HG02852 (cell line): Measurements from ENCODE around the gene AFAP1.

Experiments
- ATAC-seq: cut with Tn5 transposase; IDR thresholded peaks from one replicate; pipeline ENCODE4 v1.9.1; 2021; ENCODE audit warnings: mild to moderate bottlenecking, moderate library complexity; ENCODE audit not compliant: unreplicated experiment

AFAP1 gene

DNA sequence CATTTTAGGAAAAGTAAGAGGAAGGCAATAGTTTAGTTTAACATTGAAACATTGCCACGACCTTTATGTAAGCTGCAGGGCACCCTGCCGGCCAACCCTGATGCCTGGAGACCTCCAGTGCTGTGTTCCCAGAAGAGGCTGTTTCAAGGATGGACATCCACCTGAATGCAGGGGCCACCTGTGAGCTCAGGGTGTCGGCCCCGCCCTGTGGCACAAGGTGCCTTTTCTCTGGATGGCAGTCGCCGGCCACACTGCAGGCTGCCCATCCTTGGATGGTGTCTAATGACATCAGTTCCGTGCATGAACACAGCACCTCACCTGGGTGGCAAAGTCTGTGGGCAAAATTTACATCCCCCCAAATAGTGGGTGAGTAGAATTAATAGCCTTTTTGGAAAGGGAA lies 180.0 kb downstream of the AFAP1 start:
- ATAC-seq = no peak

DNA sequence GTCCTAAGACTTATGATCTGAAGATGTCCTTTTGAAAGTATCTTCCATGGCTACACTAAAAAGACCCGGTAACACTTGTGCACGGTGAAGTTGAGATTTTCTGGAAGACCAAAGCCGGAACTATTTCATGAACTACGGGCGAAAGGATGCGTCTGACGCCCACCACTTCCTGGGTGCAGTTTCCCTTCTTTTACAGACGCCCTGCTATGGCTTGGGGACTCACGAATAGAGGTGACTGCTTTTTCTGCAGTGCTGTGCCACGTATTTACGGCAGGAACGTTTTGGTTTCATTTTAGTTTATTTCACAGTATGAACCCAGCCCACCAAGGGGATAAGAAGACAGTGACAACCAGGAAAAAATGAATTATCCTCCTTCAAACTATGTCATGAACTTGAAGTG lies 180.4 kb downstream of the AFAP1 start:
- no peak for ATAC-seq

DNA sequence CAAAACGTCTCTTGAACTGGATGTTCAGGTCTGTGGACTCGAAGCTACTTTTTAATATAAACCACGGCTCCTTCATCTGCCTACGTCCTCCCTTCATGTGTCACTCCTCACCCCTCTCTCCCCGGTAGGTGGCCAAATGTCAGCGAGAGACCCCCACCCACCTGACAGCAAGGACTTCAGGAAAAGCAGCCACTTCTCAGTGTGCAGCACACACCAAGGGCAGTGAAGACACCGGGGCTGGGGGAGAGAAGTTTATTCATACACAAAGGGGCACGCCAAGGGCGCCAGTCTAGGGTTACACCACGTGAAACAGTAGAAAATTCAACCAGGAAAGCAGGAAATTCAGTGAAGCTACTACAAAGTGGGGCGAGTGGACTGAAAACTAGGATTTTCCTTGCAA lies 181.2 kb downstream of the AFAP1 start:
- ATAC-seq = no peak

DNA sequence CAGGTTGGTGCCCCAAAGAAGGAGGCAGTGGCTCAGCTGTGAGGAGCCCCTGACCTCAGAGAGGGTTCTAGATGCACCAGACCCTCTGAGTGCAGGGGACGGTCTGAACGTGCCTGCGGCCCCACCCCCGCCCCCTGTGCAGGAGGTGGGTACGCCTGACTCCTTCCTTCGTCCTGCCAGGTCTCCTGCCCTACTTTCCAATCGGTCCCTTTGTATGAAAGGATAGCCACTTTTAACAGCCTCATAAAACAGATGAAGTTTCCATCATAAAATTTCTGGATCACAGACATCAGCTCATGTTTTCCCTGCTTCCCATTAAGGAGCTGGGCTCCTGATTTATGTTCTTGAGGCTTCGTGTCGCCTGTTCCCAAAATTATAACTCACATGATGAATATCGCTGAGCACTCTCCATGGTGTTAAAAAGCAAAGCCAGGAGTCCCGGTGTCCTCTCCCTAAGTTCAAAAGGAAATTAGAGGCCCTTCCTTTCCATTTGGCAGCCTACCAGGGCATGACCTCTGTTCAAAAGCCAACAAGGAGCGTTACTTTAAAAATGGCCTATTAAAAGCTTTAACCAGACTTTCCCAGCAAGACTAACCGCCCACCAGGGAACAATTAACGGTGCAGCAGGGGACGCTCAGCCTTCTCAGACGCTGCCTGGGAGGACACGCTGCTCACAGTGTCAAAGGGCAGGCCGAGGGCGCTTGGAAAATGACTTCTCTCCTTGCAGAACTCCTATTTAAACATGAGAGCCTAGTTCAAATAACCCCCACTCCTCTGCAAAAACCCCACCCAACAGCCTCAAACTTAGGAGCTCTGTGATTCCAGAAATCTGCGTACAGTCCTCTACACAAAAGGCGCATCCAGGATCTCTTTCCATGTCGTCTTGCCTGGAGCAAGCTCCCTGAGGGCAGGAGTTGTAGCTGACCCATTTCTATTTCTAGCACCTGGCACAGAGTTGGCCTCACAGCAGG lies 181.9 kb downstream of the AFAP1 start:
- ATAC-seq = no peak

DNA sequence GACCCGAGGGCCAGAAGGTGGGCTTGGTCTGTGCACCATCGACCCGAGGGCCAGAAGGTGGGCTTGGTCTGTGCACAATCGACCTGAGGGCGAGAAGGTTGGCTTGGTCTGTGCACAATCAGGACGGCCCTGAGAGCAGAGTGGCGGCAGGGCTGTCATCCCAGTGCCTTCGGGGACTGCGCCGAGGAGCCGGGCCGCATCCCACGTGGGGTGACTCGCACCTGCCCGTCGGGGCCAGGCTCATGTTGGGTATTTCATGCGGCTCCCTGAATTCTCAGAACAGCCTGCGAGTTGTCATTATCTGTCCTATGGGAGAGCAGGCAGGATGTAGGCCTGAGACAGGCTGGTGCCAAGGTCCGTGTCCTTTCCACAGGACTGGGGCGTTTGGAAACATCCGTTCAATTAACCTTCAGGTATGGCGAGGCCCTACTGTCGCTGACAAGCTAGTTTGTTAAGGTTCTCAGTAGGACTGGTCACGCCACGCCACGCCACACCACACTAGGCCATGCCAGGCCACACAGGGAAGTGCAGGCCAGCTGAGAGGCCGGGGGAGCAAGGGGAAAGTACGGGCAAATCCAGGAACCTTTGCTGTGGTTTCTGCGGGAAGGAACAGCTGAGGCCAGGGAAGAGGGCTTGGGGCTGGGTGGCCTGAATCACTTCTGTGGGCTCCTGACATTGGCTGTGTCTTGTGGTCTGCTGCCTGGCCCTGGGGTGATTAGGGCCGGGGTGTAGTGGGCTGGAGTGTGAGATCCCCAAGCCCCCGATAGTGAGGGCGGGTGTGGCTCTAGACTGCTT lies 182.9 kb downstream of the AFAP1 start:
- no peak for ATAC-seq

DNA sequence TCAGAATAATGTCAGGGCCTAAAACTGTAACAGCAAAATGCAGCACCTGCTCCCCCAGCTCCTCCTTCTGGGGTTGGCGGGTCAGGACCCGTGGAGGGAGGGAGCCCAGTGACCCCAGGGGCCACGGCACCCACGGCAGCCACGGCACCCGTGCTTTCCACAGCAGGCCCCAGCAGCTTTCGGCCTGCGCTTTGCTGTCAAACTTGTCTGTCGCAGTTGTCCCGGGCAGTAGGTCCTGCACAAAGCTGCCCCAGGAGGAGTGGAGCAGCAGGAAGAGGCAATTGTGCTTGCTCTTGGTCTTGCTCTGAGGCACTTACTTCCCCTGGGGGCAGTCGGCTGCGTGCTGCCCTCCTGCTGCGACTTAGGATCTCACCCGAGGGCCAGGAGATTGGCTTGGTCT lies 183.6 kb downstream of the AFAP1 start:
- ATAC-seq = no peak

DNA sequence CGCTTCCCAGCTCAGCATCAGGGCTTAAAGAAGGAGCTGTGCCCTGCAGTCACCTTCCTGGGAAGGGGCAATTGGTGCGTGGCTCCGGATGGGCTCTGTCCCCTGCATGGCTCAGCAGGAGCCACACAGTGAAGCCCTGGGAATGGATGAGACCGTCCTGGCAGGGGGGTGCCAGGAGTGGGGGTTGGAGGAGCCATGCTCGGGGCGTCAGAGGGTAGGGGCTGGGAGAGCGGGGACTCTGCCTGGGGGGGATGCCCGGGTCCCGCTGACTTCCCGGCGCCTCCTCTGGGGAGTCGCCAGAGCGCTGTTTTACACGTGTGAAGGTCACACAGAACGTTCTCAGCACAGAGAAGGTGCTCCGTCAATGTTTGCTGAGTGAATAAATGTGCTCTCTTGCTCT lies 184.1 kb downstream of the AFAP1 start:
- ATAC-seq = no peak

DNA sequence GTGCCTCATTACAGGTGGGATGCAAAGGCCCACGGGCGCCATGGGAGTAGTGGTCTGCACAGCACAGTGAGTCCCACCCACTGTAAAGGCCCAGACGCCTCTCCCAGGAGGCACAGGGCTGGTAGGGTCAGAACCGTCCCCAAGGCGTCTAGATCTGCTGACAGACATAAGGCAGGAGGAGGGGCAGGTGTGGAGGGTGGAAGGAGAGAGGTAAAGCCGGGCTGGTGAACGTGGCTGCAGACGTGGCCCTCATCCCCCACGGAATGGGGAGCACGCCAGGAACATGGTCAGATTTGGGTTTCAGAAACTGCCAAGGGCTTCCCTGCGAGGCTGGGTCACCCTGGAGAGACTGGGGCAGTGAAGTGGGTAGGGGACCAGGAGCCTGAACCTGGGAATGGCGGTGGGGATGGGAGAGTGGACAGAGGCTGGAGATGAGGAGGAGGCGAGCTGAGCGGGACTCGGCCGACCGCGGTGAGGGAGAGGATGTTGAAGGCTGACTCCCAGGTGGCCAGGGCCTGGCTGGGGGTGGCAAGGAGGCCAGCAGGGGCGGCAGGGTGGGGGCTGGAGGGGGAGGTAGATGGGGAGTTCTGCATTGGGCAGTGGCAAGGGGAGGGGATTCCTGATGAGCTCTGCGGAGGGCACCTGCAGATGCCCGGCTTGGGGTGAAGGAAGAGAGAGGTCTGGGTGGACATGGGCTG lies 184.9 kb downstream of the AFAP1 start:
- ATAC-seq = no peak

DNA sequence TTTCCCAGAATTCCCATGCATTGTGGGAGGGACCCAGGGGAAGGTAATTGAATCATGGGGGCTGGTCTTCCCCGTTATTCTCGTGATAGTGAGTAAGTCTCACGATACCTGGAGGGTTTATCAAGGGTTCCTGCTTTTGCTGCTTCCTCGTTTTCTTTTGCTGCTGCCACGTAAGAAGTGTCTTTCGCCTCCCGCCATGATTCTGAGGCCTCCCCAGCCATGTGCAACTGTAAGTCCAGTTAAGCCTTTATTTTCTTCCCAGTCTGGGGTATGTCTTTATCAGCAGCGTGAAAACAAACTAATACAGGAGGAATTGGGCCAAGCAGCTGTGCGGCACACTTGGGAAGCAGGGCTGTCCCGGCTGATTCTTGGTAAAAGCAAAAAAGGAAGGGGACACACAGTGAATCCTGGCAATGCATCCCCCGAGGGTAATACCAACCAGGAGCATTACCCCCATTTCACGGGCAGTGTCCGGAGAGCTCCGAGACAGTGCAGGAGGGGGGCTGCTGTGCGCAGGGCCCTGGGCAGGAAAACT lies 185.7 kb downstream of the AFAP1 start:
- no peak for ATAC-seq

DNA sequence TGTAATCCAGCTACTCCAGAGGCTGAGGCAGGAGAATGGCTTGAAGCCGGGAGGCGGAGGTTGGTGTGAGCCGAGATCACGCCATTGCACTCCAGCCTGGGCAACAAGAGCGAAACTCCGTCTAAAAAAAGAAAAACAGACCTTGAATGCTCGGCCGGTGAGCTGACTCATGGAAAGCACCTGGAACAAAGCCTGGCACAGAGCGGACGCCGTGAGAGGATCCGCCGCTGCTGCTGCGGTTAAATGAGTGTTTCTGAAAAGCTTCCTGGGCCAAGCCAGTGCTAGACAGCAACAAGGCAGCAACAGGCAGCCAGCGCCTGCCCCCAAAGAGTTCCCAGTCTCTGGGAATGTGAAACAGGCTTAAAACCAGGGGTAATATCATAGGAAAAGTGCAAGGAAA lies 186.4 kb downstream of the AFAP1 start:
- no peak for ATAC-seq

DNA sequence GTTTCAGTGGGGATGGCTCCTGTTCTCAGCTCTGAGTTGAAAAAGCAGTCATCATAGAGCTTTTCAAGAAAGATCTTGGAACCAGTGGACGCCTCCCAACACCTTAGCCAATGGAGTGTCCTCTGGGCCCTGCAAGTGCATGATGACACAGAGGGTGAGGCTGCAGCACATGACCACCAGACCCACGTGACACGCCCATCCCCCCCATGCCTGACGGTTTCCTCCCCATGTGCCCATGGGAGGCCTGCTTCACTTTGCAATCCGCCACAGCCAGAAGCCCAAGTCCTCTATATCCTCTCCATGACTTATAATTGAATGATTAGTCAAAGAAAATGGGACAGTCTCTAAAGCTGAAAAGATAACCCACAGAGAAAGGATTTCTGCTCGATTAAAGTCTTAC lies 187.0 kb downstream of the AFAP1 start:
- no peak for ATAC-seq

DNA sequence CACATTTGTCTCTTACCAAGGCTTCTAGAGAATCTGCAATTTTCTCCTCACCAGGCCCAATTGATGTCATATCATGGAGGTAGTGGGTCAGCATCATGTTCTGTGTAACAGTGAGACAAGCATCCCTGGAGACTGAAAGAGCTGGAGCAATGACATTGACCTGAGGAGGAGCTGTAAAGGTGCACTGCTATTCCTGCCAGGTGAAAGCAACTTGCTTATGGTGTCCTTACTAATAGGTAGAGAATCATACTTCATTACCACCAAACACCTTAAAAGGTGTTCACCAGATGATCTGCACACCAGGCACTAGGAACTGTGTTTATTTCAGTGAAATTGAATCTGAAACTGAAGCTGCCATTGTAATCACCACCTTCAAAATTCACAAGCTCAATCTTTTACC lies 188.7 kb downstream of the AFAP1 start:
- no peak for ATAC-seq

DNA sequence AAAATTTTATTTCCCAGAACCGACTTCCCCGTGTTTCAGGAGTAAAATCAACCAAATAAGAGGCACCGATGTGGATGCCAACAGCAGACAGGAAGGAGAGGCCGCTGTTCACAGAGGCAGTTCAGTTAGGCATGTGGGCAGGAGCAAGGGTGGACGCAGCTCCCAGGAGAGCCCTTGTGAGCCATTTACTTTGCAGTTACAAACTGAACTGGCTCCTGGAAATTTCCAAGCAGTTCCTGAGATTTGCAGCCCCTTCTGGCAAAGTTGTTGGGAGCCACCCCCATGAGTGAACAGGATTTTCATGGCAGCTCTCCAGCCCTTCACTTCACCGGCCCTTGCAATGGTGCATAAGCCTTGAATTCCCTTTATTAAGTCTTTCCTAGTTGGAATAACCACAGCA lies 189.1 kb downstream of the AFAP1 start:
- no peak for ATAC-seq

DNA sequence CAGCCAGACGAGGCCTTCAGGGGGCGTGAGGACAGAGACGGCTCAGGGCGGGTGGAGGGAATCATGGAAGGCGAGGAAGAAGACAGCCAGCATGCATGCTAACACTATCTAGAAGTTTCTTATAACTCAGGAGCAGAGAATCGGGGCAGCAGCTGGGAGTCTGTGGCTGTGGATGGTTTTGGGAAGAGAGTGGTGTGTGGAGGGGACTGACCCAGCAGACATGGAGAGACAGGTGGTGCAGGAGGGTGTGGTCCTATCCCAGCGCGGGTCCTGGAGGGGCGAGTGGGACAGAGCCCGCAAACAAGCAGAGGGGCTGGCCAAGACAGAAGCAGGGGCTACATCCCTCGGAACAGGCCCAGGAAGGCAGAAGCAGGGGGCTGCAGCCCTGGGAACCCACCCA lies 192.1 kb downstream of the AFAP1 start:
- no peak for ATAC-seq

DNA sequence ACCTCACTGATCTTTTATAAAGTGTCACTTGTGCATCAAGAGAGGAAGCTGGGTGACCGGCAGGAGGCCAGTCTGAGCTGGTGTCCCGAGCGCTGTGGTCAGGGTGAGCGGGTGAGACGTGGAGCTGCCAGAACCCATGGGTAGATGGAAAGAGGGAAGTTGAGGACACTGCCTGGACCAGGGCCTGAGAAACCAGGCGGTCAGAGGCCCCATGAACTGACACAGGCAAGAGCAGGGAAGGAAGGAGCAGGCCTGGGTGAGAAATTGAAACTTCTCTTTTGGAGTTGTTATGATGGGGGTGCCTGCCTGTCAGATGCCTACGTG lies 192.6 kb downstream of the AFAP1 start:
- no peak for ATAC-seq

DNA sequence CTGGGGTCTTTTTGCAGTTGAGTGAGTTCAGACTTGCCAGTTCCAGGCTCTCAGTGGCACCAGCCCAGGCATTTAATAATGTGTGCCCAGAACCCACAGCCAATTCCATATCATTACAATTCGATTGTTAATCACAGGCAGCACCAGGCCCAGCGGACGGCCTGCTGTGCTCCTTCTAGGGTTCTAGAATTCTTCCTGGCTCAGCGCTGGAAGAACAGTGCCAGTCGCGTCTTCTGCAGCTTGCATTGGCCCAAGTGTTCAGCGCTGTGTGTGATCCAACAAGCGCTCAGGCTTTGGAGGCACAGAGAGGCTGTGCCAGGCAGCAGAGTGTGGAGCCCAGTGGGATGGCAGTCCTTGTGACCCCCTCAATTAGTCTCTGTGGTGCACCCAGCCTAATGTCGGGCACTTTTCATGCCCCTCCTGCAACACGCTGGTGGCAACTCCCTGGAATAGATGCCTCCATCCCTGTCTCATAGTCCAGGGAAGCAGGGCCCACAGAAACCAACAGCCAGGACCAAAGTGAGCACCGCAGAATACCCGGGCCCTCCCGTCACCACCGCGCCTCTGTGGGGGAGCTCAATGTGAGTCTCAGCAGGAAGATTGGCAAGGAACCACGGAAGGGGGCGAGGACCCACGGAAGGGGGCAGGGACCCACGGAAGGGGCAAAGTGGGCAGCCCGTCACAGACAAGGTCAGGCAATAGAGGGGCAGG lies 193.2 kb downstream of the AFAP1 start:
- ATAC-seq = no peak

DNA sequence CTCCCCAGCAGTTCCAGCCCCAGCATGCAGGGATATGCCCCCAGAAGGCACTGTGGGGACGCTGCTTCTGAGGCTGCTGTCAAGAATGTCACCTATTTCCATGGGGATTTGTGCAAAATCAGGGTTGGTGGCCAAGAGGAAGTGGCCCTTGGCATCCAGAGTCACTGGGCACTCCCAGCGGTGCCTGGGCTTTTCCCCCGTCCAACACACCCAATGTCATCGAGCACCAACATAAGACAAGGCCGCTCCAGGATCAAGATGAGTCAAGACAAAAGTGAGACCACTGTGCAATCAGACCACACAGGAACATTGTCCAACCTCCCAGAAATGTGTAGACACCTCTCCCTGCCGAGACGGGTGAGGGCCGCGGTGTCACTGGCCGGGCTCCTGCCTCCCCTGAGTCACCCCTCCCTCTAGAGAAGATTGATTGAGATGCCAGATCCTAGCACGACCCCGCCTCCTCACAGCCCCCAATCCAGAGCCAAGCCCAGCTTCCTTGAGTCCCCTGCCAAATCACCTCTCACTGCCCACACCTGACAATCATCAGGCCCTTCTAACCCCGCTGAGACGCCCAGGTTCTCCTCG lies 194.3 kb downstream of the AFAP1 start:
- ATAC-seq = no peak

DNA sequence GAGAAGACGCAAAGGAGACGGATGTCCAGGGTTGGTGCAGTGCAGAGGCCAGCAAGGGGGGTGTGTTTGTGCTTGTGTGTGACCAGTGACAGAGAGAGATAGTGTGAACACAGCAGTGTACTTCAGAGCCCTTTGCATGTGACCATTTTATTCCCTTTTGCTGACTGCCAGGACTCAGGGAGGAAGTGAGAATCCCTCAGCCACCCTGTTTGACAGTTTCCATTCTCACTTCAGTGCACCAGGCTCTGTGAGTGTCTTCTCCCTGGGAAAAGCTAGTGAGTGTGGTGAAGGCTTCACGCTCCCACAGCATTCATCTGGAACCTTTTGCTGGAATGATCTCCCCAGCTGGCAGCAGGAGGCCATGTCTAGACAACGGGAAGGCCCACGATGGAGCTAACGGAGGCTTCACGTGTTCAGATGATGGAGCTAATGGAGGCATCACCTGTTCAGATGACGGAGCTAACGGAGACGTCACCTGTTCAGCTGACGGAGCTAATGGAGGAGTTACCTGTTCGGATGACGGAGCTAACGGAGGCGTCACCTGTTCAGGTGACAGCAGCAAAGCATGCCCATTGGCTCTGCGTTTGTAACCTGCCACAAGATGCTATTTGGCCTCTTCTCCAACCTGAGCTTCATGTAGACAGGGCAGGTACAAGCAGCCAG lies 195.4 kb downstream of the AFAP1 start:
- ATAC-seq = no peak

DNA sequence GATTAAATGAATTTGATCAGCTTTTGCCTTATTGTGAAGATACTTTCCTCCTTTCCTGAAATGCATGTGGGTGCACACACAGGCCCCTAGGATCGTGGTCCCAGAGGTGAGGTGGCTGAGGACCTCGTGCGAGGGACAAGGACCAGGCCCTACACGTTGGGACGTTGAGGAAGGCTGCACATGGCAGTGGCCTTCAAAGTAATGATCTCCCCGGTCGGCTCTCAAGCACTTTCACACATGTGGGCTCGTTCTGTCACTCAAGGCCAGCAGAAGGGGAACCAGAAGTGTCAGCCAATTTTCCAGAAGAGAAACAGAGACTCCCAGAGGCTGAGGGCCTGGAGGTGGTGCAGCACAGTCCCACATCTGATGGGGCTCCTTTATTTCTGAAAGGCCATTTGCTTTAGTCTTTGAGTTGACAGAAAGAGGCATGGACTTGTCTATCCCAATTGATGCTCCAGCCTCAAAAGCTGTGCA lies 196.8 kb downstream of the AFAP1 start:
- no peak for ATAC-seq
